Activated CD8-positive, alpha-beta memory T cell treated with anti-CD3 and anti-CD28 coated beads for 24 hours (primary cell): ENCODE measurements around the gene NOC2L.
A peak's percentile ranks its signal among the peaks of the same experiment; 100 is the strongest.

ENCODE experiments used
- DNase-seq: peaks from one replicate; pipeline ENCODE4 v3.0.0-alpha.2; 2020

The NOC2L gene

DNA sequence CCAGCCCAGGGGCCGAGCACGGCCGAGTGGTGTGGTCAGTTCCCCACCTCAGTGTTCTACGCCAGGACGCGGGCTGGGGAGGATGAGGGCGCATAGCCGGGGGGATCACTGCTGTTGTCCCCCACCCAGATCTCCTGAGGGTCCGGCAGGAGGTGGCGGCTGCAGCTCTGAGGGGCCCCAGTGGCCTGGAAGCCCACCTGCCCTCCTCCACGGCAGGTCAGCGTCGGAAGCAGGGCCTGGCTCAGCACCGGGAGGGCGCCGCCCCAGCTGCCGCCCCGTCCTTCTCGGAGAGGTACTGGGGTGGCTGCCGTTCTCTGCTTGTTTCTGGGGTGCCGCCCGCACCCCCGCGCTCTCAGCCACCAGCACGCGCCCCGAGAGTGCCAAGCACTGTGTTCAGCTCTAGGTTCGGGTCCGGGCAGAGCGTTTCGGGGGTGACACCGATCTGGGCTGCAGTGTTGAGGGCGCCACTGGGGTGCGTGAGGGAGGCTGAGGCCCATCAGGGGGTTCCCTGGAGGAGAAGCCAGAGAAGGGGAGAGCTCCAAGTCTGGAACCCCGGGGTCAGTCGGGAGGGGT lies 18.0 kb downstream of the NOC2L start:
- DNase-seq, result no peak

DNA sequence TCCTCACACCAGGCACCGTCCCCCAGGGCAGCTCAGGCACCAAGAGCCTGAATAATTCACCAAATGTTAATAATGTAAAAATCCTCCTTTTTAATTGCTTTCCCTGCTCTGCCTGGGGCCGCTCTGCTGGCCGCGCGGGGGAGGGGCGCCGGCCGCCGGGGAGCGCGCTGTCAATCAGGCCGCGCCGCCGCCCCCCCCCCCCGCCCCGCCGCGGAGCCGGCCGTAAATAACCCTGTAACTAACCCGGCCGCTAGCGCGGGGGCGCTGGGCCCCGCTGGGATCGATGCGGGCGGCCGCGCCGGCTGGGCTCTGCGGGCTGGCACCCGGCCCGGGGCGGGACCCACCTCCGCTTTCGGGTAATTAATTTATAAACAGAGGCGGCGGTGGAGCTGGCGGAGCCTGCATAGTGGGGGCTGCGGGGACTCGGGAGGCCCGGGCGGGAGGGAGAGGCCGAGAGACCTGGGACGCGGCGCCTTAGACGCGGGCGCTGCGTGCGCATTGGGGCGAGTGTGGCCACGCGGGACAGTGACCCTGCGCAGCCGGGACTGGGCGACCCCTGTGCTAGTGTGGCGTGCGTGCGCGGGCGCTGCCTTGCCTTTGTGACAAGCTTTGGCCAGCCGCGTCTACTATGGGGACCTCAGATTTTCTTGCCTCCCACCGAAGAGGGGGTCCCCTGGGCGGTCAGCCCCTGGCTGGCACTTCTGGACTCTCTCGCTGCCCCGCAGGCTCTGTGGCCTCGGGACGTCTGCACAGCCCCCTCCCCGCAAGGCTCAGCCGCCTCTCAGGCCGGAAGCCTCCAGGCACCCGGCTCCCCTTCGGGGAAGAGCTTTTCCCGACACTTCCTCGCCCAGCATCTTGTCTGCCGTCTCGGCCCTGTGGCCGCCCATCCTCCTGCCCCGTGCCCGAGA lies 18.7 kb downstream of the NOC2L start:
- peak; percentile 73 for DNase-seq

DNA sequence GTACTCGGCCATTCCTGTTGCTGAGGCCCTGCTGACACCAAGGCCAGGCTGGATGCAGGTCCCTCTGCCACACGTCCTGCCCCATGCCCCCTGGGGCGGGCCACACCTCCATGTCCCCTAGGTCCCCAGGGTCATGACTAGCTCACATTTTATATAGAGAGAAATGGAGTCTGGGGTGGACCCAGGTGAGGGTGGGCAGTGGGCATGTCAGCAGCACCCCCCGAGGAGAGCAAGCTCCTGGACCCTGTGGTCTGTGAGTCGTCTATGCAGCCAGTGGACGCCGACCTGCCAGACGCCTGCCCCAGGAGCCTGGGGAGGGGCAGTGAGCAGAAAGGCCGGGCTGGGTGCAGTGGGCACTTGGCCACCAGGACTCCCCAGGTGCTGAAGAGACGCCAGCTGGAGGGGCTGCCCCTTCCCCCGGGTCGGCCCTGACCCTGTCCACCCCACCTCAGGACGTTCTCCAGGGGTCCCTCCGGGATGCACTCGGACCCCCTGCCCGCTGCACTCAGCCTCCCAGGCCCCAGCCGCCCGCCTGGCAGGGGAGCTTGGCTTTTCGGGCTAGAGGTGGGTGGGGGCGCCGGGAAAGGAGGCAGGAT lies 19.4 kb downstream of the NOC2L start:
- no peak for DNase-seq

DNA sequence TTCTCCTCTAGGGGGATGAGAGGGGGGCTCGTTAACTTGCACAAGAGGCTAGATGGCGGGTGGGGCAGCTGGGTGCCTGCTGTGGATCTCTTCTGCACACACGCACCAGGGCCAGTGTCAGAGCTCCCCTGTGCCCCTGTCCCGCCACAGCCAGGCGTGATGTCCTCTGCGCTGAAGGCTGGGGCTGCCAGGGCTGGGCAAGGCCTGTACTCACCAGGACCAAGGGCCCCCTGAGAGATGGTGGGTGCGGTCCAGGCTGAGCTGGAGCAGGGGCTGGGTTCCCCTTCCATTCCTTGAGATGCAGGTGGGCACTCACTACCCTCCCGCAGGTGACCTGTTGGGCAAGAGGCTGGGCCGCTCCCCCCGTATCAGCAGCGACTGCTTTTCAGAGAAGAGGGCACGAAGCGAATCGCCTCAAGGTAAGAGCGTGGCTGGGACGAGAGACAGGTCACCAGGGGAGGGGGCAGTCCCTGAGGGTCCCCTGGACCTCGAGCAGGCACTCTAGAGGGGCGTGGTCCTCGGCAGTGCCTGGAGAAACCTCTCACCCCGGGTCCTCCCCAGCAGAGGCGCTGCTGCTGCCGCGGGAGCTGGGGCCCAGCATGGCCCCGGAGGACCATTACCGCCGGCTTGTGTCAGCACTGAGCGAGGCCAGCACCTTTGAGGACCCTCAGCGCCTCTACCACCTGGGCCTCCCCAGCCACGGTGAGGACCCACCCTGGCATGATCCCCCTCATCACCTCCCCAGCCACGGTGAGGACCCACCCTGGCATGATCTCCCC lies 20.2 kb downstream of the NOC2L start:
- no peak for DNase-seq

DNA sequence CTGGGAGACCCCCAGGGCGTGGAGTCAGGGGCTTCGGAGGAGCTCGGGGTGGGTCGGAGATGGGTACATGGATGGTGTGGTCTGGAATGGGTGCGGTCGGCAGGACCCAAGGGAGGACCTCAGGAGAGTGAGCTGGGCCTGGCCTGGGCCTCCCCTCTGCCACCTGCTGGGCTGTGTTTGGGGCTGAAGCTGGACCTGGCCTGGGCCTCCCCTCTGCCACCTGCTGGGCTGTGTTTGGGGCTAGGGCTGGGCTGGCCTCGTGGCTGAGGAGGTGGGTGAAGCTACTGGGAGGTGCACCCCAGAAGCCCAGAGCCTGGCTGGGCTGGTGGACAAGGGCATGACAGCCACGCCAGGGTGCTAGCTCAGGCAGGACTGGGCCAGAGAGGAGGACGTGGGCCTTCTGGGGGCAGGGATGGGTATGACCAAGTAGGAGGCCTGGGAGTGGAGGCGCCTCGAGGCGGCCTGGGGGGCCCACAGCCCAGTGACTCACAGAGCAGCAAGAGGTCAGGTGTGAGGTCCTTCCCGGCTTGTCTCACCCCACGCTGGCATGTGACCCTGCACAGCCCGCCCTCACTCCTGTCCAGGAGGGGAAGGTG lies 20.9 kb downstream of the NOC2L start:
- no peak for DNase-seq

DNA sequence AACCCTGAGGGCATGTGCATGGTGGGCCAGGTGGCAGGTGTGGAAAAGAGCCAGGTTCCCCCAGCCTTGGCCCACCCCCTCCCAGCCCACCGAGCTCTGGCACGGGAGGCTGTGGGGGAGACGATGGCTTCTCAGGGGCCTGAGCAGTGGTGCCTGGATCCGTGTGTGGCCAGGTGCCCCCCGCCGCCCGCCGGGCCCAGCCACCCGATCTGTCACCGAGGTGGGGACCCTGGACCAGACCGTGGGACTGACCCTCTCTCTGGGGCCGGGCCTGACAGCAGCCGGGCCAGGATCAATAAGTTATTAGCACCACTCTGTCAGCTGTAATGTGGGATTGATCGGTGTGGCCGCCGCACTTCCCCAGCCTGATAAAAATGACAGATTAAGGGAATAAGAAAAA lies 21.5 kb downstream of the NOC2L start:
- no peak for DNase-seq

DNA sequence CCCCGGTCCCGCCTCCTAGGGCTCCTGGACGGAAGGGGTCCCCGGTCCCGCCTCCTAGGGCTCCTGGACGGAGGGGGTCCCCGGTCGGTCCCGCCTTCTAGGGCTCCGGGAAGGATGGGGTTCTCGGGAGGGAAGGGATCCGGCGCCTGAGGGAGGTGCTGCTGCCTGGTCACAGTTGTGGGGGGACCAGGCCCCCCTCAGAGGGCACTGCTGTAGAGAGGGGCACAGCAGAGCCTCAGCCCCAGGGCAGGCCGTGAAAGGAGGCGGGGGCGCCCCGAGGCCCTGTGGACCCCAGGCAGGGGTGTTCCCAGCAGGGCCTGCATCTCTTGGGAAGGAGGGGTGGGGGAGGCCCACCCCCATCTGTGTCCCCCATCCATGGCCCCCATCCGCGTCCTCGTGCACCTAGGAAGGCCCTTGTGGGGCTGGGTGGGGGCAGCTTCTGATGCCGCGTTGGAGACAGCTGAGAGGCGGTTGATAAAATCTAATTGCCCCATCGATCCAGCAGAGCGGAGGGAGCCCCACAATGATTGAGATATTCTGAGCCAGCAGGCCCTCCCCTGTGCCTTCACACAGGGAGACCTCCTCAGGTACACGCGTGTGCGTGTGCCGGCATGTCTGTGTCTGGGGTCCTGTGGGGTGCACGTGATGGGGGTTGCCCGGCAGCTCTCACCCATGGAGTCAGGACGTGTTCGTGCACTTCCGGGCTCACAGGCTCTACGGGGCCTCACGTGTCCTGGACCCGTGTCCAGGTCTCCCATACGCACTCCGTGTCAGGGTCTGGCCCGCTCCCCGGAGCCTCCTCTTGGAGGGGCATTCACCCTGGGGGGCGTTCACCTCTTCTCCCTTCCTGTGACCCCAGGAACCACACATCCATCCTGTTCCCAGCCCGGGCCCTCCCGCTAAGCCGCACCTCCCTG lies 22.4 kb downstream of the NOC2L start:
- no peak for DNase-seq

DNA sequence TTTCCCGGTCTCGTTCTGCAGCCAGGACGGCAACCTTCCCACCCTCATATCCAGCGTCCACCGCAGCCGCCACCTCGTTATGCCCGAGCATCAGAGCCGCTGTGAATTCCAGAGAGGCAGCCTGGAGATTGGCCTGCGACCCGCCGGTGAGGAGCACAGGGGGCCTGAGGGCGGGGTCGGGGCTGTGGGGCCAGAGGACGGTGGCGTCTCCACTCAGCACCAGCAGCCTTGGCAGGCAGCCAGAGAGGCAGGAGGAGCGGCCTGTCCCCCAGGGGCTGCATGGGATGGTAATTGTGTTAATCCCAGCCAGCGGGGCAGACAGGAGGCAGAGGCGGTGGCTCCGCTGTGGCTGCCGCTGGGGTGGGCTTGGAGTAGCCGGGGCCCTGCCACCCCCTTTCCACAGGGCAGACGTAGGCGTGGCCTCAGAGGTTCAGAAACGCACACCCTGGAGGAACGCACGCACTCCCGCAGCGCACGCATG lies 23.3 kb downstream of the NOC2L start:
- no peak for DNase-seq

DNA sequence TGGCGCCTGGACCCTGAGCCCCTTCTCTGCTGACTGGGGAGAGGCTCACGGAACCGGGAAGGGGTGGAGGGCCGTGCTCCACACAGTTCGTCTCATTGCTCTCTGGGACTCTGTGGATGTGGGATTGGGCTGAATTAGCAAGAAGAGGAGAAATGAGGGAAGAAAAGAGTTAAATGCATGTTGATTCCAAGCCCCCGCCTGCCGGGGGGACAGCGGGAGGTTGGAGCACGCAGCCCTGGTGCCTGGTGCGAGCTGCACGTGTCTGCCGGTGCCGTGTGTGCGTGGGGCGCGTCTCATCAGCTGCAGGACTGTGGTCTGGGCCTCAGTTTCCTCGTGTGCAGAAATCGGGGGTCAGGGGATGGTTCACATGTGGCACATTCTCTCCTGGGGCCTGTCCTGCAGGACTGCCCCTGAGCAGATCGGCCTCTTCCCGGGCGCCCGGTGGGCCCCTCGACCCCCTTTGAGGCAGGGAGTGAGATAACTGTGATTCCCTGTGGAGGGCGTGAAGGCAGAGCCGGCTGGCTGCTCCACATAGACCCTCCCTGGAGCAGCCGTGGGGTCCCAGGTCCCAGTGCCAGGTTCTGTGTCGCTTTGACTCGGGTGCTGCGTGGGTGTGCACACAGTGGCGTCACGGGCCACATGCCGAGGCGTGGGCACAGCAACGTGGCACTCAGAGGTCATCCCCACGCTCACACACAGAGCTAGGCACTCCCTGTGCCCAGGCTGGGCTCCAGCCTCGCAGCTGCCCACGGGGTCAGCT lies 23.9 kb downstream of the NOC2L start:
- no peak for DNase-seq

DNA sequence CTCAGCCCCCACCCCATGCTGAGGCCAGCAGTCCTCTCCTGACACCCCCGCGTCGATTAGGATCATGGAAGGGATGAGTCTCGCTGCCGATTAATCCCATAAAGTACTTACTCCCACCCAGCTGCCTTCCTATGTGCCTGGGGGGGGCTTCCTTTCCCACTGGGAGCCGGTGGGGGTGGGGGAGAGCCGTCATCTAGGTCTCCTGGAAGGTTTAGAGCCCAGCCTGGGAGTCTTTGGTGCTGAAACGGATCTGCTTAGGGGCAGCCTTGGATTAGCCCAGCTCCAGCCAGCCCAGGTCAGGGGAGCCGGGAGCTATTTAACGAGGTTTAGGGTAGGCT lies 25.5 kb downstream of the NOC2L start:
- DNase-seq, result no peak

DNA sequence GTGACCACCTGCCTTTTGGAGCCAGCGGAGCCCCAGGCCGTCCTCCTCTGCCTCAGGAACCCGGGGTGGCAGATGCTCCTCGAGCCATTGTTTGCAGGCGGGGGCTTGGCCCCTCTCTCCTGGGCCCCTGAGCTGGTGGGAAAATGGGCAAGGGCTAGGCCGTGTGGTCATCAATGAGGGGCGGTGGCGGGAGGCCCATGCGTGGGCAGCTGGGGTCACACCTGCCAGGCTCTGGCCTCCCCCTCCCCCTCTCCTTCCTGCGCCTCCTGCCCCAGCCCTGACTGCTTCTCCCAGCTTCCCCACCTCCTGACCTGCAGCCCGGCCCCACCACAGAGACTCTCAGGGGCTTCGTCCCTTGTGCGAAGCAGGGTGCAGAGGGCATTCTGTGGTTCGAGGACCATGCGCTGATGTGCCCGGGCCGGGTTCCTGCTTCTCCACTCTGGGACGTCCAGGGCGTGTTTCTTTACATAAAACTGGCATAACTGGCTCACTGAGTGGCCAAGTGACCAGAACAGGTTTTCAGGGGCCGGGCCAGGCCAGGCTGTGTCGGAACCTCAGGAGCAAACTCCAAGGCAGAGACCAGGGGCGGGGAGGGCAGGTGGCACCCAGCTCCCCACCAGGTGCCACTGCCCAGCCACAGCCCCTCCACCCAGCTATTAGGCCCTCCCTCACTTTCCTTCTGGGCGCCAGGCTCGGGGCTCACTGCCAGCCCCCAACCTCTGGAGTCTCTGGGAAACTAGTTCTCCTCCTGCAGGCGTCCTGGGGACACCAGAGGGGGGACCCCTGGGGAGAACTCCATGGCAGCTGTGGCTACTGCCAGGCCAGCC lies 26.1 kb downstream of the NOC2L start:
- DNase-seq, result no peak

DNA sequence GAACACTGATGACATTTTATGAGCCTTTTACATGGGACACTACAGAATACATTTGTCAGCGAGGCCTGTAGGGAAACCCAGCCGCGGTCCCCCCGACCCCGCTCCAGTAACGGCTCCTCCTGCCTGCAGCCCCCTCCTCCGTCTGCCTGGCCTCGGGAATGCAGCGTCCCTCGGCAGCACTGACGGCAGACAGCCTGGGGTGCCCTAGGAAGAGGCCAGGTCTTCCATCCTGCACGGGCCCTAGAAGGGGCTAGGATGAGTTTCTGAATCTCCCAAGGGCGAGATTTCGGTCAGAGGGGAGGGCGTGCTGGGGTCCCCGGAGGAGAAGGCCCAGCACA lies 26.9 kb downstream of the NOC2L start:
- no peak for DNase-seq

DNA sequence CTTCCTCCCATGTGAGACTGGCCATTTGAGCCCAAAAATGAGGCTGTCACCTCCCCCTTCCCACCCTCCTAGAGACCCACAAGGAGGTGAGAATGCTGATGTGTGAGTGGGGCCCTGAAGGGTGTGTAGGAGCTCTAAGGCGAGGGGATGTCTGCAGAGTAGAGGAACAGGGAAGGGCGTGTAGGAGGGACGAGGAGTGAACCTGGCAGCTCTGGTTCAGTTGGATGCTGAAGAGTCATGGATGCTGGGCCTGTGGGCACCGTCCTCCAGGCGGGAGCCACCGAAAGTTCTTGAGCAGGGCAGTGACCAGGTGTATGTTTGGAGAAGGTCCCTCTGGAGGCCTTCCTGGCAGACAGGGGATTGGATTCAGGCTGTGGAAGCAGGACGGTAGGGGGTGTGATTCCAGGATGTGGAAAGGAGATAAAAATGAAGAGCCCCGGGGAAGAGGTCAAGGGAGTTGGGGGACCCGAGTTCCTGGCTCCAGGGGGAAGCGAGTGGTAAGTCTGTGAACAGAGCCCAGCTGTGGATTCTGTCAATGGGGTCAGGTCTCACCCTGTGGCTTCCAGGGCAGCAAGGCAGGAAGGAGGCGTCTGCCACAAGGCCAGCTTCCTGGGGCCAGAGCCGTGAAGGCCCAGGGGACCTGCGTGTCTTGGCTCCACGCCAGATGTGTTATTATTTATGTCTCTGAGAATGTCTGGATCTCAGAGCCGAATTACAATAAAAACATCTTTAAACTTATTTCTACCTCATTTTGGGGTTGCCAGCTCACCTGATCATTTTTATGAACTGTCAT lies 27.5 kb downstream of the NOC2L start:
- no peak for DNase-seq

DNA sequence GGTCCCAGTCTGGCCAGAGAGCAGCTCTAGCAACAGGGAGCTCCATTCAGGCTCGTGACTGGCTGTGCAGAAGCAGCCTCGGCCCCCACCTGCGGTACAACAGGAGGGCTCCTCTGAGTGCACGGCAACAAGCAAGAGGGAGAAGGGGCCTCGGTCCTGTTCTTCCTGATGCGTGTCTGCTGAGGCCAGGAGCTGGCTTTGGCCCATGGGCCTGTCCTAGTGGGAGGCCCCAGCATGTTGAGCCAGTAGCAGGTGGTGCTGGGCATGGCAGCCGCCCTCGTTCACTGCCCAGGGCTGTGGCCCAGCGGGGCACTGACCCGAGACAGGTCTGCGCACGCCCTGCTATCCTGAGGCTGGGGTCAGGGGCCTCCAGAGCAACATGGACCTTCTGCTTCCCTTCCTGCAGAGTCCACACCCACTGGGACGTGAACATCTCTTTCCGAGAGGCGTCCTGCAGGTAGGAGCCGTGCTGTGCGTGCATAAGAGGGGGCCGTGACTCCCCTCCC lies 28.4 kb downstream of the NOC2L start:
- no peak for DNase-seq

DNA sequence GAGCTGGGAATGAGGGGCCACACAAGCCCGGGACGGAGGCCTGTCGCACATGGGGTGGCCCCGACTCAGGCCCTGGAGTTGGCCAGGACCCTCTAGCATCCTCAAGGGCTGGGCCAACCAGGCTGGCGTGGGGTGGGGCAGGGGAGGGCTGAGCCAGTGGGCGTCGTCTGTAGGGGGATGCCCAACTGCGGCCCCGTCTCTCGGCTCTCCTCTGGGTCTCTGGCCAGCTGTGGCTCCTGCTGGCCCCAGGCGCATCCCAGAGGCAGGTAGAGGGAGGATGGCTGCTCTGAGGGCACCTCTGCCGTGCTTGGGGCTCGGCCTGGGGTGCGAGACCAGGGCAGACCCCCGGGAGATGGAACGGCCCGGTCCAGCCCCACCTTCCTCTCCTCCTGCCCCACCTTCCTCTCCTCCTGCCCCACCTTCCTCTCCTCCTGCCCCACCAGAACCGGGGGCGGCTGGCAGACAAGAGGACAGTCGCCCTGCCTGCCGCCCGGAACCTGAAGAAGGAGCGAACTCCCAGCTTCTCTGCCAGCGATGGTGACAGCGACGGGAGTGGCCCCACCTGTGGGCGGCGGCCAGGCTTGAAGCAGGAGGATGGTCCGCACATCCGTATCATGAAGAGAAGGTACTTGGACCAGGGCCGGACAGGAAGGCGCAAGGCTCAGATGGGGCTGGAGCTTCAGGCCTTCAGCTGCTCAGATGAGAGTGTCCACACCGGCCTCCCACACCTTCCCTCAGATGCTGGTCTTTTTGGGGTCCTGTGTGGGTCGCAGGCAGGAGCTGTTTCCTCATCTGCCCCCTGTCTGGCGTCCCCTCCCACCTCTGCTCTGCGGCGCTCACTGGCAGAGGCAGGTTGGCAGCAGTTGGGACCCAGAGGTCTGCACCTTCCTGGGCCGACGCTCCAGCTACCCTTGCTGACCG lies 29.1 kb downstream of the NOC2L start:
- no peak for DNase-seq

DNA sequence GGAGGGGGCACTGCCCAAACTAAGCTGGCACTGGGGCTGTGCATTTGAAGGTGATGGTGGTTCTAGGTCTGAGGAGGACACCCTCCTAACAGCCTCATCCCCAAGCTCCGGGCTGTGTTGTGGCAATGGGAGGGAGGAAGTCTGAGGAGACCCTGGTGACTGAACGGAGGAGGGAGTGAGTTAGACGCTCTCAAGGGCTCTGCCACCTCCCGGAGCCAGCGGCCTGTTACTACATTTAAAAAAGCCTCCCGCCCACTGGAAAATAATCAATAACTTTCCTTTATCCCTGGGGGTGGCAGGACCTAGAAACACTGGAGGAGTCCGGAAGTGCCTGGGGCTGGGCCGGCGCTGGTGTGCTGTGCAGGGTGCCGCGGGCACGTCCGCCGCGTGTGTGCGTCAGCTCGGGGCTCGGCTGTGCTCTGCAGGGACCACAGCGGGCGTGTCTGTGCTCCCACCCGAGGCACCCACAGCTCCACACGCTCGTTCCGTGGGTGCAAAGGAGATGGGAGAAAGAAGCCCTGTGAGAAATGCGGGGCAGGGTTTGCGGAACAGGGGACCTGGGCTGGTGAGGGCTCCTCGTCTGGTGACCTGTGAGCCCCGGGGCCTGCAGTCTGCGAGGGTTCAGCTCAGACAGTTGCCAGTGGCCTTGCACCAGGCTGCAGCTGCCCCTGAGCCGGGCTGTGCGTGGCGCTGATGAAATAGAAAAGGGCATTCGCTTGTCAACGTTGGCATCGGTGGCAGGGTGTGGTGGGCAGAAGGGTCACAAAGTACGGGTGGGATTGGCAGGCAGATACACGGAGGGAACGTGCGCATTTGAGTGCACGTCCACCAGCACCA lies 30.0 kb downstream of the NOC2L start:
- DNase-seq, result no peak

DNA sequence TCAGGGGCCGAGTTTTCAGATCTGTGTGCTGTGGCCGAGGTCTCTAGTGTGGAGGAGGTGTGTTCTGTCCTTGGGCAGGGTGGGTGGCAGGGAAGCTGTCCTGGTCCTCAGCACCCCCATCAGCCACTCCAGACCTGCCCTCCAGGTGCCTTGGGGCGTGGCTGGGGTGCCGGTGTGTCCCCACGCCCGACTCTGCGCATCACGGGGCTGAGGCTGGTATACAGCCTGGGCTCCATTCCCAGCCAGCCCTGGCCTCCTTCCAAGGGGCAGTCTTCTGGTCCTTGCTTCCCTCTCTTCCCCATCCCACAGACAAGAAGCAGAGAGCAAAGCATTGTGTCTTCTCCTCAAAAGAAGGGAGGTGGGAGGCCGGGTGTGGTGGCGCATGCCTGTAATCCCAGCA lies 31.3 kb downstream of the NOC2L start:
- no peak for DNase-seq
